H9 (cell line): ENCODE measurements around the gene SECTM1. TPM values are rescaled to one million over a fixed set of nuclear protein-coding genes. Genes with fewer than 3 reads are reported as not detected.

Experiments
- DNase-seq: peaks from one replicate; pipeline ENCODE4 v3.0.0-alpha.2; 2017
- H2AFZ ChIP-seq: one replicate; pipeline ENCODE4 v1.6.1; 2013; ENCODE audit warnings: mild to moderate bottlenecking, low read length, control low read depth, moderate library complexity
- H2AK5ac ChIP-seq: 2 replicates; pipeline ENCODE4 v1.6.1; 2013; ENCODE audit warnings: low read length, control low read depth, mixed read lengths; ENCODE audit not compliant: insufficient read length
- H2BK120ac ChIP-seq: one replicate; pipeline ENCODE4 v1.6.1; 2013; ENCODE audit warnings: low read depth, mild to moderate bottlenecking, low read length, control low read depth, inconsistent platforms; ENCODE audit not compliant: poor library complexity, severe bottlenecking
- H2BK12ac ChIP-seq: 2 replicates; pipeline ENCODE4 v1.6.1; 2013; ENCODE audit warnings: low read length, control low read depth, mixed read lengths, low read depth; ENCODE audit not compliant: insufficient read length
- H2BK15ac ChIP-seq: 2 replicates; pipeline ENCODE4 v1.6.1; 2013; ENCODE audit warnings: low read depth, low read length, control low read depth
- H2BK20ac ChIP-seq: one replicate; pipeline ENCODE4 v1.6.1; 2013; ENCODE audit warnings: low read depth, mild to moderate bottlenecking, low read length, control low read depth, inconsistent platforms; ENCODE audit not compliant: poor library complexity, severe bottlenecking
- H2BK5ac ChIP-seq: 2 replicates; pipeline ENCODE4 v1.6.1; 2013; ENCODE audit warnings: low read length, control low read depth, mixed read lengths; ENCODE audit not compliant: insufficient read length
- H3K14ac ChIP-seq: 2 replicates; pipeline ENCODE4 v1.6.1; 2013; ENCODE audit warnings: low read length, control low read depth; ENCODE audit not compliant: insufficient read depth
- H3K18ac ChIP-seq: 2 replicates; pipeline ENCODE4 v1.6.1; 2013; ENCODE audit warnings: low read depth, mild to moderate bottlenecking, mixed read lengths, low read length, control low read depth; ENCODE audit not compliant: insufficient read length
- H3K23ac ChIP-seq: 2 replicates; pipeline ENCODE4 v1.6.1; 2013; ENCODE audit warnings: low read length, control low read depth, mixed read lengths, low read depth; ENCODE audit not compliant: insufficient read length
- H3K23me2 ChIP-seq: 2 replicates; pipeline ENCODE4 v1.6.1; 2013; ENCODE audit warnings: low read depth, mild to moderate bottlenecking, mixed read lengths, low read length, control low read depth; ENCODE audit not compliant: insufficient read length, poor library complexity, severe bottlenecking
- H3K27ac ChIP-seq: 2 replicates; pipeline ENCODE4 v1.5.1; 2013; ENCODE audit warnings: low read length, control low read depth, mixed read lengths, low read depth; ENCODE audit not compliant: insufficient read length
- H3K27me3 ChIP-seq: 2 replicates; pipeline ENCODE4 v1.6.1; 2013; ENCODE audit warnings: low read length, control low read depth, inconsistent platforms; ENCODE audit not compliant: insufficient read depth
- H3K4ac ChIP-seq: 2 replicates; pipeline ENCODE4 v1.6.1; 2013; ENCODE audit warnings: low read depth, mild to moderate bottlenecking, control low read depth, inconsistent platforms, low read length, moderate library complexity
- H3K4me1 ChIP-seq: 2 replicates; pipeline ENCODE4 v1.6.1; 2013; ENCODE audit warnings: low read length, control low read depth, inconsistent platforms; ENCODE audit not compliant: insufficient read depth
- H3K4me2 ChIP-seq: 2 replicates; pipeline ENCODE4 v1.6.1; 2013; ENCODE audit warnings: low read length, control low read depth, mixed read lengths; ENCODE audit not compliant: insufficient read length, insufficient read depth
- H3K56ac ChIP-seq: 2 replicates; pipeline ENCODE4 v1.6.1; 2013; ENCODE audit warnings: low read depth, mild to moderate bottlenecking, mixed read lengths, low read length, control low read depth; ENCODE audit not compliant: insufficient read length
- H3K79me1 ChIP-seq: 2 replicates; pipeline ENCODE4 v1.6.1; 2013; ENCODE audit warnings: low read depth, mild to moderate bottlenecking, moderate library complexity, low read length, control low read depth, inconsistent platforms; ENCODE audit not compliant: insufficient read depth, poor library complexity, severe bottlenecking
- H3K79me2 ChIP-seq: 2 replicates; pipeline ENCODE4 v1.6.1; 2013; ENCODE audit warnings: low read length, control low read depth, inconsistent platforms; ENCODE audit not compliant: insufficient read depth
- H3K9ac ChIP-seq: 2 replicates; pipeline ENCODE4 v1.6.1; 2013; ENCODE audit warnings: low read length, control low read depth, mixed read lengths; ENCODE audit not compliant: insufficient read length; ENCODE audit errors: extremely low read depth
- H3K9me3 ChIP-seq: one replicate; pipeline ENCODE4 v1.6.1; 2013; ENCODE audit warnings: low read depth, low read length, inconsistent platforms; ENCODE audit not compliant: control insufficient read depth
- H3T11ph ChIP-seq: one replicate; pipeline ENCODE4 v1.6.1; 2013; ENCODE audit warnings: mild to moderate bottlenecking, low read length, control low read depth, inconsistent platforms
- H4K20me1 ChIP-seq: one replicate; pipeline ENCODE4 v1.6.1; 2013; ENCODE audit not compliant: control insufficient read depth, insufficient read length, insufficient read depth
- H4K5ac ChIP-seq: 2 replicates; pipeline ENCODE4 v1.6.1; 2013; ENCODE audit warnings: low read depth, mild to moderate bottlenecking, mixed read lengths, low read length, control low read depth; ENCODE audit not compliant: insufficient read length
- H4K8ac ChIP-seq: replicated peaks from 2 replicates; pipeline ENCODE4 v1.6.1; 2013; ENCODE audit warnings: low read length, control low read depth, mixed read lengths, low read depth; ENCODE audit not compliant: insufficient read length
- H4K91ac ChIP-seq: 2 replicates; pipeline ENCODE4 v1.6.1; 2013; ENCODE audit warnings: low read depth, mild to moderate bottlenecking, moderate library complexity, mixed read lengths, low read length, control low read depth; ENCODE audit not compliant: insufficient read length
- H3K27ac Mint-ChIP-seq, 3 experiments: 2 replicates in 2 of 3; 3 replicates in 1 of 3; pipeline ENCODE4 v1.8.0; 2020 to 2021; ENCODE audit warnings: mixed read lengths in 3 of 3, mild to moderate bottlenecking in 1 of 3, moderate library complexity in 1 of 3
- H3K27me3 Mint-ChIP-seq: 2 replicates; pipeline ENCODE4 v1.8.0; 2021; ENCODE audit warnings: low read depth, mild to moderate bottlenecking, moderate library complexity, mixed read lengths
- H3K36me3 Mint-ChIP-seq, 3 experiments: 2 replicates in 2 of 3; 3 replicates in 1 of 3; pipeline ENCODE4 v1.8.0; 2020 to 2021; ENCODE audit warnings: low read depth in 3 of 3, mixed read lengths in 3 of 3; ENCODE audit not compliant: insufficient read depth in 1 of 3
- H3K4me1 Mint-ChIP-seq, 2 experiments: 2 replicates each; pipeline ENCODE4 v1.8.0; 2020; ENCODE audit warnings: mixed read lengths in 2 of 2
- H3K4me3 Mint-ChIP-seq, 2 experiments: 2 replicates in 1 of 2; 3 replicates in 1 of 2; pipeline ENCODE4 v1.8.0; 2020 to 2021; ENCODE audit warnings: mild to moderate bottlenecking in 2 of 2, mixed read lengths in 2 of 2, moderate library complexity in 1 of 2
- H3K9me3 Mint-ChIP-seq, 2 experiments: 2 replicates in 1 of 2; 3 replicates in 1 of 2; pipeline ENCODE4 v1.8.0; 2020; ENCODE audit warnings: mild to moderate bottlenecking in 2 of 2, mixed read lengths in 2 of 2, moderate library complexity in 1 of 2
- WGBS: extraction: QIAGEN DNeasy Blood & Tissue Kit; methylation state at CpG from one replicate; pipeline ENCODE4 v1.1.7; 2013; ENCODE audit warnings: missing lambda C conversion rate, low lambda C conversion rate, mixed read lengths; ENCODE audit not compliant: insufficient read length; ENCODE audit errors: extremely low coverage; 5-methylcytosine and 5-hydroxymethylcytosine counted together
- total RNA-seq: library from RNA; stranded (reverse); gene quantifications from 2 replicates; pipeline ENCODE4 v1.2.1, GENCODE V29; 2021
- TF ChIP-seq, protein P1 (sequence below): fragments of 200-600 bp; sonication (generic); conservative IDR thresholded peaks from 3 replicates; pipeline ENCODE4 v1.8.0; 2021; ENCODE audit warnings: antibody characterized with exemption, mild to moderate bottlenecking

Gene SECTM1
- total RNA-seq, 1 experiment from 2014 or later: 0.28 TPM

DNA sequence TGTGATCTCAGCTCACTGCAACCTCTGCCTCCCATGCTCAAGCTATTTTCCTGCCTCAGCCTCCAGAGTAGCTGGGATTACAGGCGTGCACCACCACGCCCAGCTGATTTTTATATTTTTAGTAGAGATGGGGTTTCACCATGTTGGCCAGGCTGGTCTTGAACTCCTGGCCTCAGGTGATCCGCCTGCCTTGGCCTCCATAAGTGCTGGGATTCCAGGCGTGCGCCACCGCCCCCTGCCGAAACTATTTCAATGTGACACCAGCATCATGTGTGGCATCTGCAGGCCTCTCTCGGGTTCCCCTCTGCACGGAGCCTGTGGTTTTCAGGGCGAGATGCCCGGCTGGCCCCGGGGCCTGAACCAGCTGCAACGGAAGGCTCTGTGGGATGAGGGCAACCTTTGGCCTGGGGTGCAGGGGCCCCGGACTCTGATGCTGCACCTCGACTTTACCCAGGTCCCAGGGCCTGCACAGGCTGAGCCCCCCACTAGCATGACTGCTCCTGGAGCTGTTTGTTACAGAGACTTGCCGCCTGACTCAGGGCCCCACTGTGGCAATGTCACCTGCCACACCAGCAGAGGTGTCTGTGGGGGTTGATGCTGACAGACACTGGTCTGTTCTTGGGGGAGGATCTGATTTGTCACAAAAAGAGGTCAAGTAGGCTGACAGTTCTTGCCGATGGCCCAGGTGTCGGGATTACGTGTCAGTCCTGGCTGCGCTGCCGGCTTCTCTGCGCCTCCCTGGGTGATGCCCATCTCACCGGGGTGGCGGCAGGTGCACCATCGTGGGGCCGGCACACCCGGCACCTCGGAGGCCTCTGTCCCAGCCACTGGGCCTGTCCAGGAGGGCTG, 16.8 kb upstream of the SECTM1 start:
- DNase-seq: no peak

More for the DNA sequence above, 16.8 kb upstream of the SECTM1 start:
- Mint-ChIP-seq H3K36me3 (no peaks in the 10 kb centered on the region), H3K27me3 (peaks cover 11% of the 10 kb centered on the region), H3K4me3 (no peak overlapping the region), H3K9me3 (no peaks in the 10 kb centered on the region), H3K27ac (peak overlapping the region in 1 of 3 experiments; percentile 55; a peak in 1 of 7 replicates), H3K4me1 (peaks cover 4 to 10% of the 10 kb centered on the region in 2 experiments; a peak in 3 of 4 replicates)
- Histone ChIP-seq H2BK20ac (no peak overlapping the region), H3K4me2 (no peak overlapping the region), H3K79me2 (no peaks in the 10 kb centered on the region), H4K5ac (no peak overlapping the region), H2AFZ (no peak overlapping the region), H3K27ac (no peak overlapping the region), H3K9ac (no peak overlapping the region), H3K27me3 (no peaks in the 10 kb centered on the region), H3K23me2 (no peaks in the 10 kb centered on the region), H2BK120ac (no peak overlapping the region), H2AK5ac (no peak overlapping the region), H2BK5ac (no peak overlapping the region), H3K79me1 (no peaks in the 10 kb centered on the region), H4K91ac (no peak overlapping the region), H3K18ac (no peak overlapping the region), H3T11ph (no peak overlapping the region), H3K23ac (no peak overlapping the region), H3K9me3 (no peaks in the 10 kb centered on the region), H4K8ac (no peak overlapping the region), H3K4me1 (no peaks in the 10 kb centered on the region), H3K56ac (no peak overlapping the region), H2BK15ac (no peak overlapping the region), H3K4ac (no peak overlapping the region), H4K20me1 (no peaks in the 10 kb centered on the region), H3K14ac (no peak overlapping the region), H2BK12ac (no peak overlapping the region)
- WGBS: no CpG with 5 or more reads among the region's 28 CpGs
- TF ChIP-seq, protein P1, sequence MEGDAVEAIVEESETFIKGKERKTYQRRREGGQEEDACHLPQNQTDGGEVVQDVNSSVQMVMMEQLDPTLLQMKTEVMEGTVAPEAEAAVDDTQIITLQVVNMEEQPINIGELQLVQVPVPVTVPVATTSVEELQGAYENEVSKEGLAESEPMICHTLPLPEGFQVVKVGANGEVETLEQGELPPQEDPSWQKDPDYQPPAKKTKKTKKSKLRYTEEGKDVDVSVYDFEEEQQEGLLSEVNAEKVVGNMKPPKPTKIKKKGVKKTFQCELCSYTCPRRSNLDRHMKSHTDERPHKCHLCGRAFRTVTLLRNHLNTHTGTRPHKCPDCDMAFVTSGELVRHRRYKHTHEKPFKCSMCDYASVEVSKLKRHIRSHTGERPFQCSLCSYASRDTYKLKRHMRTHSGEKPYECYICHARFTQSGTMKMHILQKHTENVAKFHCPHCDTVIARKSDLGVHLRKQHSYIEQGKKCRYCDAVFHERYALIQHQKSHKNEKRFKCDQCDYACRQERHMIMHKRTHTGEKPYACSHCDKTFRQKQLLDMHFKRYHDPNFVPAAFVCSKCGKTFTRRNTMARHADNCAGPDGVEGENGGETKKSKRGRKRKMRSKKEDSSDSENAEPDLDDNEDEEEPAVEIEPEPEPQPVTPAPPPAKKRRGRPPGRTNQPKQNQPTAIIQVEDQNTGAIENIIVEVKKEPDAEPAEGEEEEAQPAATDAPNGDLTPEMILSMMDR: peak; percentile 32; the same call in 2 of the 3 replicates
